T-helper 1 cell treated with Interleukin-12 subunit alpha and Interleukin-12 subunit beta and Interleukin-4 antibody, amounts not matched to agents 30 μg/mL and 1 μg/mL, for 36 hours (primary cell): ENCODE measurements around the gene USP49.
A peak's percentile ranks its signal among the peaks of the same experiment; 100 is the strongest.
"Not testable (repeated sequence)": the region's sequence is repeated elsewhere in the genome, so short reads cannot be mapped to it uniquely, and the experiment has no call there.

Source experiments
- H3K27ac Mint-ChIP-seq: one replicate; pipeline ENCODE4 v1.8.0; 2021; ENCODE audit warnings: mild to moderate bottlenecking, mixed read lengths
- H3K27me3 Mint-ChIP-seq: one replicate; pipeline ENCODE4 v1.8.0; 2021; ENCODE audit warnings: low read depth, mixed read lengths
- H3K36me3 Mint-ChIP-seq: one replicate; pipeline ENCODE4 v1.8.0; 2021; ENCODE audit warnings: low read depth, mixed read lengths
- H3K4me1 Mint-ChIP-seq: one replicate; pipeline ENCODE4 v1.8.0; 2021; ENCODE audit warnings: low read depth, mixed read lengths
- H3K4me3 Mint-ChIP-seq: one replicate; pipeline ENCODE4 v1.8.0; 2021; ENCODE audit warnings: mild to moderate bottlenecking, moderate library complexity, mixed read lengths
- H3K9me3 Mint-ChIP-seq: one replicate; pipeline ENCODE4 v1.8.0; 2021; ENCODE audit warnings: mixed read lengths

USP49 gene

GRCh38 chr6:41779336-41779735 is 115.8 kb downstream of the USP49 start:
- Mint-ChIP-seq H3K27me3 (peaks cover 9% of the 10 kb centered on the region), H3K27ac (peak overlapping the region; percentile 74), H3K4me3 (peak overlapping the region; percentile 94), H3K9me3 (no peaks in the 10 kb centered on the region), H3K36me3 (peaks cover 4% of the 10 kb centered on the region), H3K4me1 (peaks cover 16% of the 10 kb centered on the region)

GRCh38 chr6:41778895-41779294 is 116.3 kb downstream of the USP49 start:
- H3K36me3 Mint-ChIP-seq, result peaks cover 5% of the 10 kb centered on the region
- peak overlapping the region; percentile 94 for H3K4me3 Mint-ChIP-seq
- peaks cover 9% of the 10 kb centered on the region for H3K27me3 Mint-ChIP-seq
- peaks cover 16% of the 10 kb centered on the region for H3K4me1 Mint-ChIP-seq
- no peaks in the 10 kb centered on the region for H3K9me3 Mint-ChIP-seq
- H3K27ac Mint-ChIP-seq, result peak overlapping the region; percentile 74

DNA sequence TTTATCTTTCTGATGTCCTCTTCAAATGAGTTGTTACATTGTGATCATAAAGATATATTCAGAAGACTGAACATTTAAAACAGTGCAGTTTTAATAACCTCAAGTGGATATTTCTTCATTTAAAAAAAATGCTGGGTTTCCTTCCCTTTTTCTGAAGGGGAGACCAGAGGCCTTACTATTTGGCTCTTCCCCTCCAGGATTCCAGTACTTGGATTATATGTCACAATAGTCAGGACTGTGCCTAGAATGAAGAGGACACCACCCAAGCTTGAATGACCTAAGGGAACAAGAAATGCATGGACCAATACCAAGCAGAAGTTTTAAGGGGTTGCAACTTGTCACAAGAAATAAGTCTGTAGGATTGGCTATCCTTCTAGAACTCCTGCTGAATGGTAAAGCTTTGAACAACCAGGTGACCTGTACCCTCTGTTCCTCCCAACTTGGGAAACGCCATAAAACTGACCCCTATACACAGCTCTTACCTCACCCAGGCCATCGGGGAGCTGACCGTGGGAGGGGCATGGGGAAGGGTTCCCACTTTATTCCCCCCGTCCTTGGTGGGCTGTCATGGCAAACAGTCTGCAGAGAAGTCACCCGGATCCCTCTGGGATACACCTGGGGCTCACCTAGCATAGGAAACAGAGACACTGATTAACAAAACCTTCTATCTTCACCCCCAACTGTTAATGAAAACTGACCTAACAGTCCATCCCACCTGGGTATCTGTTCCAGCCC is 117.5 kb downstream of the USP49 start:
- Mint-ChIP-seq H3K4me1 (peaks cover 16% of the 10 kb centered on the region), H3K9me3 (no peaks in the 10 kb centered on the region), H3K36me3 (peaks cover 5% of the 10 kb centered on the region), H3K4me3 (no peak overlapping the region), H3K27ac (no peak overlapping the region), H3K27me3 (peaks cover 5% of the 10 kb centered on the region)

DNA sequence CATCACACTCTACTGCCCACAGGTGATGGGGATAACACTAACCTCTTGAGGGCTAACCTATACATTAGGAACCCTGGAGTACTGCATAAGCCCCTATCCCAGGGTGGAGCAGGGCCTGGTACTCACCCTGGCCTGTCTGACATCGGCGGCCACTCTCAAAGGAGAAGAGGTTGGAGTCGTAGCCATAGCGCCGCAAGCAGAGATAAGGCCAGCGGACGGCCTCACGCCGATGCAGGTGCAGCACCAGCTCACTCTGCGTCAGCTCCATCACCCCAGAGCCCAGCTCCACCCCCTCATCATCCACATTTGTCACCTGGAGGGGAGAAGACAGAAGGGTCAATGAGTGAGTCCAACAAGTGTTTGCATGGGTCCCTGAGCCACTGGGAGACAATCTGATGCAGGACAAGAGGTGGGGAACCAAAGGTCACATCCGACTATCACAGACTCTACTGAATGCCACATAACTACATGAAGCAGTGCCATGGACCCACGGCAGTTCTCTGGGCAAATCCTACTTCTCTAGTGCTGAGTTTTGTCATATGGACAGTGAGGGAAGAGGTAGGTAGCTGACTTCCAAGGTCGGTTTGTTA is 119.8 kb downstream of the USP49 start:
- Mint-ChIP-seq H3K27me3 (no peaks in the 10 kb centered on the region), H3K4me3 (no peak overlapping the region), H3K27ac (no peak overlapping the region), H3K4me1 (peaks cover 8% of the 10 kb centered on the region), H3K9me3 (no peaks in the 10 kb centered on the region), H3K36me3 (peaks cover 12% of the 10 kb centered on the region)

GRCh38 chr6:41774841-41775240 is 120.3 kb downstream of the USP49 start:
- H3K27me3 Mint-ChIP-seq, result no peaks in the 10 kb centered on the region
- peaks cover 6% of the 10 kb centered on the region for H3K4me1 Mint-ChIP-seq
- peaks cover 12% of the 10 kb centered on the region for H3K36me3 Mint-ChIP-seq
- no peak overlapping the region for H3K27ac Mint-ChIP-seq
- no peak overlapping the region for H3K4me3 Mint-ChIP-seq
- no peaks in the 10 kb centered on the region for H3K9me3 Mint-ChIP-seq

GRCh38 chr6:41771058-41771983 is 123.9 kb downstream of the USP49 start:
- H3K4me3 Mint-ChIP-seq, result no peak overlapping the region
- no peak overlapping the region for H3K27ac Mint-ChIP-seq
- no peaks in the 10 kb centered on the region for H3K9me3 Mint-ChIP-seq
- H3K27me3 Mint-ChIP-seq, result no peaks in the 10 kb centered on the region
- H3K36me3 Mint-ChIP-seq, result peaks cover 12% of the 10 kb centered on the region
- H3K4me1 Mint-ChIP-seq, result peaks cover 8% of the 10 kb centered on the region

DNA sequence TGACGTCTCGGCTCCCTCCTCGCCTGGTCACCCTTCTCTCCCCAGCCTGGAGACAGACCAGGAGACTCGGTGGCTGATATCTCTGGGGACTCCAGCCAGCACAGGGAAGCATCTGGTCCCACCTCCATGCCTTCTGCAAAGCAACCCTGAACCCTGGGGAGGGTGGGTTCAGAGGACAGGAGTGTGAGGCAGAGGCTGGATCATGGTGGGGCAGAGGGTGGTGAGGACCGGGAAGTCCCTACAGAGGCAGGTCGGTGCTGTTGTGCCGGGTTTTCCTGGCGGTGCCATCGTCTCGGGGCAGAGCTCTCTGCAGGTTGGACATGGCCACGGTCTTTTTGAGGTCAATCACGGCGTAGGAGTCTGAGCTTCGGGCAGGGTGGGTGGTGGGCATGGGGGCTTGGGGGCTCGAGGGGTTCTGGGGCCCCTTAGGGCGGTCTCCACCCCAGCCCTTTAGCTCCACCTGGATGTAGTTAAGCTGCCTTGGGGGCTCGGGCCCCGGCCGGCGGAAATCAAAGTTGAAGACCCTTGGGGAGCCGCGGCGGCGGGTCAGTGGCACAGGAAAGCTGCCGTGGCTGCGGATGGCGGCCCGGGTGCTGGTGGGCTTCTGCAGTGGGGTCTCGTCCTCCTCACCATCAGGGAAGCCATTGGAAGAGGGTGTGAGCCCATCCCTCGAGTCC is 124.7 kb downstream of the USP49 start:
- H3K27ac Mint-ChIP-seq, result no peak overlapping the region
- no peaks in the 10 kb centered on the region for H3K9me3 Mint-ChIP-seq
- H3K36me3 Mint-ChIP-seq, result peaks cover 12% of the 10 kb centered on the region
- H3K27me3 Mint-ChIP-seq, result no peaks in the 10 kb centered on the region
- peaks cover 8% of the 10 kb centered on the region for H3K4me1 Mint-ChIP-seq
- no peak overlapping the region for H3K4me3 Mint-ChIP-seq

DNA sequence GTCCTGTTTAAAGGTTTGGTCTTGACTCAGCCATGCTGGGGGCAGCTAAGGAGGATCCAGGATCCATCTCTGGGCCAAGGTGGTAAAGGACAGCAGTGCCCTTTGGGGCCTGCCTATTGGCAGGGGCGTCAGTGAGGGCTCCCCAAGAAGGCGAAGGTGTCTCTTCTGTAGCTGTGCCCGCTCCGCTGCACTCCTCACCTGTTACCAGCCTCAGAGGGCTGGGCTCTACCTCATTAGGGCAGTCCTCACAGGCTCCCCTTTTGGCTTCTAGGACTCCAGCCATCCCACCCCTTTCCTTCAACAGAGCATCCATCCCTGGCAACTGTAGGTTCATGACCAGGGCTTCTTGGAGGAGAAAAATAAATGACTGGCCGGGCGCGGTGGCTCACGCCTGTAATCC is 125.8 kb downstream of the USP49 start:
- Mint-ChIP-seq H3K36me3 (peaks cover 9% of the 10 kb centered on the region), H3K9me3 (no peaks in the 10 kb centered on the region), H3K27me3 (no peaks in the 10 kb centered on the region), H3K27ac (no peak overlapping the region), H3K4me3 (no peak overlapping the region), H3K4me1 (peaks cover 8% of the 10 kb centered on the region)

DNA sequence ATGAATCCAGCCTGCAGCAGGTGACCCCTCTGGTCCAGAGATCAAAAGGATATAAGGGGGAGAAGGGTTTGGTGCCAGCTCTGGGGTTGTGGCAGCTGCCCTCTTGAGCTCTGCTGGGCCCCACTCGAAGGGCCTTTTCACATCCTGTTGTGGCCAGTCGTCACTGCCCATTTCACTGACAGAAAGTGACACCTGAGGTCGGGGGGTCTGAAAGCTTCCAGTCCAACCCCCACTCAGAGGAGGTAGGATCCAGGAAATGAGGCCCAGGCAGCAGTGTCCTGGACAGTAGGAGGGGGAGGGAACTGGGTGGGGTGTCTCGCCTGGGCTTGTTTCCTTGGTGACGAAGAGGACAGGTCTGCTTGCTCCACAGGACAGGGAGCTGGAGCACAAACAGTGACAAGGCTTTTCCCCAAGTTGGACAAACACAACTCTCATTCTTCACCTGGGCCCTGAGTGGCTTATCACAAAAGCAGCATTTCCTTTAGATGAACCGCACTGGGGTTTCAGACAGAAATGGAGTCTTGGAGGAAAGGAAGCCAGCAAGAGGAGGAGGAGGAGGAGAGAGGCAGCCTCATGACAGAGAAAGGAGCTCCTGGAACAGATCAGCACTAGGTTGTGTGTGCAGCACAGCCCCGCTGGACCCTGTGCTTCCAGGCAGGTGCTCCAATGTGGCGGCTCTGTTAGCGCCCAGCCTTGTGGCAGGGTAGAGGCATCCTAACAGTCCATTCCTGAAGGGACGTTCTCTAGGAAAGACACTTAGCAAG is 126.4 kb downstream of the USP49 start:
- Mint-ChIP-seq H3K4me3 (no peak overlapping the region), H3K27me3 (no peaks in the 10 kb centered on the region), H3K4me1 (peaks cover 8% of the 10 kb centered on the region), H3K36me3 (peaks cover 7% of the 10 kb centered on the region), H3K9me3 (no peaks in the 10 kb centered on the region), H3K27ac (no peak overlapping the region)

DNA sequence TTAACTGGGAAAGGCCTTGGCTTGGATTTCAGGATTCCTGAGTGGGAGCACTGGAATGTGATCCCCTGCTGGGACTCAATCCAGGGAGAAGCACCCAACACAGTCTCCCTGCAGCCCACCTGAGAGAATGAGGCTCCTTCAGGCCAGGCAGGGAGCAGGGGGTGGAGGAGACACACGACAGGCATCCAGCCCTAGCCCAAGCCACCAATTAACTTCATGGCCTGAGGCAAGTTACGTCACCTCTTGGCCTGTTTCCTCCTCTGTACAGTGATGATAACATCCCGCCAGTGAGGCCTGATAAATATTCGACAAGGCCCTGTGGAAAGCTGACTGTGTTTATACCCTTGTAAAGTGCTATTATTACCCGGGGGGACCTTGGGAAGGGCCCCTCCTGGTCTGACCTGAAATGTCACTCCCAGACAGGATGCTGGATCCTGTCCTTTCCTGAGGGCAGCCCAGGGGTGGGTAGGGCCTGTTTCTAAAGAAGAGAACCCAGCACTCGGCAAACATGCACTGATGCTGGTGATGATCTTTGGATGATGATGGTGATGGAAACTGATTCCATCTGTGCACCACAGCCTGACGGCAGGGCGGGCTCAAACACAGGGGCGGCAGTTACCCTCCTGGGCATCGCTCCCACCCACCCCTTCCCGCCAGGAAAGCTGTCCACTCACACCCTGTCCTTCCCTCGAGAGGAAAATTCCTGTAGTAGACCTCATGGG is 127.9 kb downstream of the USP49 start:
- Mint-ChIP-seq H3K4me3 (no peak overlapping the region), H3K27me3 (no peaks in the 10 kb centered on the region), H3K4me1 (peaks cover 8% of the 10 kb centered on the region), H3K36me3 (peaks cover 3% of the 10 kb centered on the region), H3K9me3 (no peaks in the 10 kb centered on the region), H3K27ac (no peak overlapping the region)

- not testable (repeated sequence) for H3K9me3 Mint-ChIP-seq, H3K36me3 Mint-ChIP-seq, H3K27ac Mint-ChIP-seq, H3K4me3 Mint-ChIP-seq, H3K27me3 Mint-ChIP-seq, H3K4me1 Mint-ChIP-seq
These were observed 129.0 kb downstream of the USP49 start for GRCh38 chr6:41766043-41766664.

DNA sequence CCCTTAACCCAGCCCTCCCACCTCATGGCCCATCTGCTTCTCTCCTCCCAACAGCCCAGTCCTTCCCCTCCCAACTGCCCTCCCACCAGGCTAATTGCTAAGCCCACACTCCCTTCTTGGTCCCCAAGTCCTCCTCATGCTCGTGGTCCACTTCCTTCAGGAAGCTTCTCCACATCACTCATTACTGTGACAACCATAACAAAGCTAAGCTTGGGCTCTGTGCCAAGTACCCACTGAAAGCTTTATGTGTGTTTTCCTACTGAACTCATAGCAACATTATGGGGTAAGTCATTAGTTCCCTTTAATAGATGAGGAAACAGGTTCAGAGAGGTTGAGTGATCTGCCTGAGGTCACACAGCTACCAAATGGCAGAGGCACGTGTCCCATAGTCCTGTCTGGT is 131.7 kb downstream of the USP49 start:
- Mint-ChIP-seq H3K27ac (no peak overlapping the region), H3K4me1 (peaks cover 3% of the 10 kb centered on the region), H3K27me3 (no peaks in the 10 kb centered on the region), H3K36me3 (no peaks in the 10 kb centered on the region), H3K9me3 (no peaks in the 10 kb centered on the region), H3K4me3 (no peak overlapping the region)
